Testis (tissue), 3 donors: ENCODE data around the gene VWF. TPM values are rescaled to one million over a fixed set of nuclear protein-coding genes. Genes with fewer than 3 reads are reported as not detected.
"Not testable (repeated sequence)": the region's sequence is repeated elsewhere in the genome, so short reads cannot be mapped to it uniquely, and the experiment has no call there.

ENCODE experiments used
- DNase-seq: peaks from one replicate; pipeline ENCODE4 v3.0.0-alpha.2; 2019
- H3K27ac ChIP-seq, 2 donors: fragments of 200-600 bp; sonication (generic); one replicate each; pipeline ENCODE4 v1.5.1; 2019
- H3K27me3 ChIP-seq: fragments of 200-600 bp; sonication (generic); one replicate; pipeline ENCODE4 v1.5.1; 2019
- H3K36me3 ChIP-seq: fragments of 200-600 bp; sonication (generic); one replicate; pipeline ENCODE4 v1.5.1; 2017; ENCODE audit warnings: low read depth; ENCODE audit errors: missing control alignments
- H3K4me1 ChIP-seq: fragments of 200-600 bp; sonication (generic); one replicate; pipeline ENCODE4 v1.5.1; 2019
- H3K4me3 ChIP-seq, 2 donors: fragments of 200-600 bp; sonication (generic); one replicate each; pipeline ENCODE4 v1.5.1; 2017 to 2019
- H3K9me3 ChIP-seq: fragments of 200-600 bp; sonication (generic); one replicate; pipeline ENCODE4 v1.5.1; 2017
- POLR2A ChIP-seq: fragments of 450-650 bp; IDR thresholded peaks from one replicate; pipeline ENCODE4 v1.6.1; 2017; ENCODE audit warnings: antibody characterized with exemption, mild to moderate bottlenecking, moderate library complexity
- WGBS, 2 donors: methylation state at CpG; one replicate each; pipeline ENCODE4 v1.1.5; 2018; 5-methylcytosine and 5-hydroxymethylcytosine counted together
- intact Hi-C: fragments of 100-400 bp; cut with DNase I; formaldehyde crosslinking; loops from one replicate; pipeline ENCODE4 v1.15.1; 2023; ENCODE audit warnings: low total_unique reads
- polyA plus RNA-seq: library from polyadenylated mRNA; stranded (reverse); fragments of 350-450 nt; fragmentation: Illumina TruSeq; extraction: RNeasy Lipid Tissue Mini Kit (QIAGEN cat#74804); gene quantifications from one replicate; pipeline ENCODE4 v1.2.3, GENCODE V29; 2014; ENCODE audit warnings: low read depth, low replicate concordance; ENCODE audit not compliant: insufficient read depth
- total RNA-seq, 2 donors: library from RNA; depleted of rRNA; stranded (reverse); fragments of >200 nt; gene quantifications; one replicate each; pipeline ENCODE4 v1.2.3, GENCODE V29; 2016
- TF ChIP-seq, protein P1 (sequence below), 3 experiments: fragments of 450-650 bp in 2 of 3; fragments of 200-600 bp in 1 of 3; sonication (generic) in 1 of 3; IDR thresholded peaks; one replicate each; pipeline ENCODE4 v1.5.1; 2016 to 2019; ENCODE audit warnings: antibody characterized with exemption in 3 of 3, mild to moderate bottlenecking in 2 of 3, moderate library complexity in 1 of 3

Gene VWF
- total and polyA plus RNA-seq, 3 donors from 2014 or later = 68.3 to 86.2 (median 83.7) TPM

DNA sequence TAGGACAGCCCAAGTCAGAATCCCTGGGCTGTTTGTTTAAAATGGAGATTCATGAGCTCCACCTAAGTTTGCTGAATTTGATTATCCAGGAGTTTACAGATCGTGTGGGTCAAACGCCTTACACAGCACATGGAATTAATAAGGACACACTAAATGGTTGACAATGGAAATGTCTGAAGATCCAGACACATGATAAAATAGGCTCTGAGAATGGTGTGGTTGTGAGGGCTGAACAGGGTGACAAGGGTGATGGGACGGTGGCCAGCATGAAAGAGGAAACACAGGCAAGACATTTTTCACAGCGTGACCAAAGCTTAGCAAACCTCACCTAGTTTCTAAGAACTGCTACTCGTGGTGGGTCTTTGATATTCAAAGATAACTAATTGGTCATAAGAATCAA is 12.5 kb downstream of the VWF start:
- Histone ChIP-seq H3K27ac (no peak overlapping the region), H3K9me3 (no peaks in the 10 kb centered on the region), H3K4me1 (no peaks in the 10 kb centered on the region), H3K4me3 (no peak overlapping the region), H3K27me3 (no peaks in the 10 kb centered on the region), H3K36me3 (no peaks in the 10 kb centered on the region)
- TF ChIP-seq POLR2A = no peak
- TF ChIP-seq, protein P1, sequence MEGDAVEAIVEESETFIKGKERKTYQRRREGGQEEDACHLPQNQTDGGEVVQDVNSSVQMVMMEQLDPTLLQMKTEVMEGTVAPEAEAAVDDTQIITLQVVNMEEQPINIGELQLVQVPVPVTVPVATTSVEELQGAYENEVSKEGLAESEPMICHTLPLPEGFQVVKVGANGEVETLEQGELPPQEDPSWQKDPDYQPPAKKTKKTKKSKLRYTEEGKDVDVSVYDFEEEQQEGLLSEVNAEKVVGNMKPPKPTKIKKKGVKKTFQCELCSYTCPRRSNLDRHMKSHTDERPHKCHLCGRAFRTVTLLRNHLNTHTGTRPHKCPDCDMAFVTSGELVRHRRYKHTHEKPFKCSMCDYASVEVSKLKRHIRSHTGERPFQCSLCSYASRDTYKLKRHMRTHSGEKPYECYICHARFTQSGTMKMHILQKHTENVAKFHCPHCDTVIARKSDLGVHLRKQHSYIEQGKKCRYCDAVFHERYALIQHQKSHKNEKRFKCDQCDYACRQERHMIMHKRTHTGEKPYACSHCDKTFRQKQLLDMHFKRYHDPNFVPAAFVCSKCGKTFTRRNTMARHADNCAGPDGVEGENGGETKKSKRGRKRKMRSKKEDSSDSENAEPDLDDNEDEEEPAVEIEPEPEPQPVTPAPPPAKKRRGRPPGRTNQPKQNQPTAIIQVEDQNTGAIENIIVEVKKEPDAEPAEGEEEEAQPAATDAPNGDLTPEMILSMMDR (IDR thresholded peaks at IDR 0.05) = no peak
- no peak for DNase-seq
- intact Hi-C loops = no loop called here
- WGBS, 2 donors = 76 to 77% methylated on average over 5 of the region's 5 CpGs

- Histone ChIP-seq H3K9me3 (no peaks in the 10 kb centered on the region), H3K4me1 (no peaks in the 10 kb centered on the region), H3K27ac (no peak overlapping the region), H3K36me3 (no peaks in the 10 kb centered on the region), H3K4me3 (no peak overlapping the region), H3K27me3 (no peaks in the 10 kb centered on the region)
- no peak for TF ChIP-seq POLR2A
- TF ChIP-seq, protein P1 (IDR thresholded peaks at IDR 0.05) = no peak
- WGBS, 2 donors = 78 to 89% methylated on average over 4 of the region's 4 CpGs
- no peak for DNase-seq
- intact Hi-C loops = no loop called here
These were observed 14.5 kb downstream of the VWF start for GRCh38 chr12:6110006-6110405.

DNA sequence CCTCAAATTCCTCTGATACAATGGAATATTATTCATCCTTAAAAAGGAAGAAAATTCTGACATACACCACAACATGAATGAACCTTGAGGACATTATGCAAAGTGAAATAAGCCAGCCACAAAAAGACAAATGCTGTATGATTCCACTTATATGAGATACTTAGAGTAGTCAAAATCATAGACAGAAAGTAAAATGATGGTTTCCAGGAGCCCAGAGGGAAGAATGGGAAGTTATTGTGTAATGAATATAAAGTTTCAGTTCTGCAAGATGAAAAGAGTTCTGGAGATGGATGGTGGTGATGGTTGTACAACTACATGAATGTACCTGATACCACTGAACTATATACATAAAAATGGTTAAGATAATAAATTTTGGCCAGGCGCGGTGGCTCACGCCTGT is 18.3 kb downstream of the VWF start:
- TF ChIP-seq, protein P1 (IDR thresholded peaks at IDR 0.05) = no peak
- TF ChIP-seq POLR2A = no peak
- no peak overlapping the region for H3K27ac ChIP-seq
- 84 to 96% methylated on average over 3 of the region's 3 CpGs for WGBS, 2 donors
- intact Hi-C loops = no loop called here
- no peak overlapping the region for H3K4me3 ChIP-seq
- no peaks in the 10 kb centered on the region for H3K27me3 ChIP-seq
- no peaks in the 10 kb centered on the region for H3K9me3 ChIP-seq
- H3K4me1 ChIP-seq = no peaks in the 10 kb centered on the region
- no peaks in the 10 kb centered on the region for H3K36me3 ChIP-seq
- no peak for DNase-seq

DNA sequence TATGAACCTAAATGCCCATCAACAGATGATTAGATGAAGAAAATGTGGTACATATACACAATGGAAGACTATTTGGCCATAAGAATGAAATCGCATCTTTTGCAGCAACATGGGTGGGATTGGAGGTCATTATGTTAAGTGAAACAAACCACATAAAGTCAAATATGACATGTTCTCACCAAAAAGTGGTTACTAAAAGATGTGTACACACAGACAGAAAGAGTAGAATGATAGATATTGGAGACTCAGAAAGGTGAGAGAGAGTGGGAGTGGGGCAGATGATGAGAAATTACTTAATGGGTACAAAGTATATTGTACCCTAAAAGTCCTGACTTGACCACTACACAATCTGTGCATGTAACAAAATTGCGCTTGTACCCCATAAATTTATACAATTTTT is 19.6 kb downstream of the VWF start:
- no peak for DNase-seq
- Histone ChIP-seq H3K4me1 (no peaks in the 10 kb centered on the region), H3K4me3 (no peak overlapping the region), H3K36me3 (no peaks in the 10 kb centered on the region), H3K9me3 (no peaks in the 10 kb centered on the region), H3K27ac (no peak overlapping the region), H3K27me3 (no peaks in the 10 kb centered on the region)
- TF ChIP-seq, protein P1 (IDR thresholded peaks at IDR 0.05) = no peak
- no peak for TF ChIP-seq POLR2A
- WGBS, 2 donors = 88 to 96% methylated on average over 2 of the region's 2 CpGs
- intact Hi-C loops = no loop called here

GRCh38 chr12:6104027-6104426 is 20.4 kb downstream of the VWF start:
- Histone ChIP-seq H3K27ac (no peak overlapping the region), H3K9me3 (no peaks in the 10 kb centered on the region), H3K27me3 (no peaks in the 10 kb centered on the region), H3K36me3 (no peaks in the 10 kb centered on the region), H3K4me1 (no peaks in the 10 kb centered on the region), H3K4me3 (no peak overlapping the region)
- no peak for DNase-seq
- intact Hi-C loops = no loop called here
- WGBS, 2 donors = 81 to 85% methylated on average over 3 of the region's 3 CpGs
- TF ChIP-seq, protein P1 (IDR thresholded peaks at IDR 0.05) = no peak
- no peak for TF ChIP-seq POLR2A

- H3K4me3 ChIP-seq, H3K27ac ChIP-seq, DNase-seq, intact Hi-C loops, H3K36me3 ChIP-seq, H3K9me3 ChIP-seq, H3K4me1 ChIP-seq, H3K27me3 ChIP-seq: not testable (repeated sequence)
- WGBS, 2 donors = 91 to 97% methylated on average over 5 of the region's 5 CpGs
These were observed 22.4 kb downstream of the VWF start for GRCh38 chr12:6102021-6102420.
